HepG2 (cell line): Measurements from ENCODE around the gene REEP2. TPM values are rescaled to one million over a fixed set of nuclear protein-coding genes. Genes with fewer than 3 reads are reported as not detected.

Experiments used
- ARNTL ChIP-seq: sonication (generic); formaldehyde crosslinking; IDR thresholded peaks from 2 replicates; pipeline ENCODE4 v1.4.0; 2020; ENCODE audit warnings: mild to moderate bottlenecking, missing genetic modification reagents
- ELF3 ChIP-seq: IDR thresholded peaks from 2 replicates; pipeline ENCODE4 v1.6.1; 2016; ENCODE audit warnings: missing genetic modification reagents, missing compliant biosample characterization
- FOXA1 ChIP-seq, 2 experiments: fragments of 450-650 bp in 1 of 2; sonication (generic) in 1 of 2; formaldehyde crosslinking in 1 of 2; IDR thresholded peaks; 2 replicates each; pipeline versions ENCODE4 v1.4.0 to v1.6.1; 2016 to 2020; ENCODE audit warnings: missing genetic modification reagents in 1 of 2
- JUN ChIP-seq: sonication (generic); formaldehyde crosslinking; IDR thresholded peaks from 2 replicates; pipeline ENCODE4 v1.4.0; 2020; ENCODE audit warnings: mild to moderate bottlenecking, missing genetic modification reagents
- SALL2 ChIP-seq: sonication (generic); formaldehyde crosslinking; IDR thresholded peaks from 2 replicates; pipeline ENCODE4 v1.8.1; 2023; ENCODE audit warnings: mild to moderate bottlenecking, missing genetic modification reagents, inconsistent platforms
- ZNF772 ChIP-seq: sonication (generic); formaldehyde crosslinking; IDR thresholded peaks from 2 replicates; pipeline ENCODE4 v1.5.0; 2020; ENCODE audit warnings: mild to moderate bottlenecking, missing genetic modification reagents
- polyA plus RNA-seq, 8 experiments: library from polyadenylated mRNA; depleted of rRNA in 3 of 8; stranded (reverse) in 7 of 8; unstranded in 1 of 8; fragments of >200 nt; fragmentation: Illumina TruSeq in 4 of 8; extraction: Trizol in 4 of 8; gene quantifications; 2 replicates each; pipeline versions ENCODE4 v1.2.1 to v1.2.3, GENCODE V29; 2011 to 2016; ENCODE audit warnings: low read depth in 4 of 8, missing spikeins in 1 of 8, mixed read lengths in 1 of 8; ENCODE audit not compliant: insufficient read depth in 1 of 8
- total RNA-seq, 5 experiments: library from RNA; depleted of rRNA; stranded (reverse); fragments of >200 nt; fragmentation: Illumina TruSeq; extraction: Trizol; gene quantifications; 2 replicates each; pipeline ENCODE4 v1.2.3, GENCODE V29; 2016; ENCODE audit warnings: low read depth in 1 of 5
- TF ChIP-seq, protein P1 (sequence below): fragments of 450-650 bp; IDR thresholded peaks from 2 replicates; pipeline ENCODE4 v1.6.1; 2017; ENCODE audit warnings: mild to moderate bottlenecking
- TF ChIP-seq, protein P2 (sequence below): sonication (generic); formaldehyde crosslinking; IDR thresholded peaks from 2 replicates; pipeline ENCODE4 v1.8.1; 2023; ENCODE audit warnings: mild to moderate bottlenecking, missing genetic modification reagents, borderline replicate concordance
- TF ChIP-seq, protein P3 (sequence below): sonication (generic); formaldehyde crosslinking; IDR thresholded peaks from 2 replicates; pipeline ENCODE4 v1.4.0; 2020; ENCODE audit warnings: missing genetic modification reagents
- TF ChIP-seq, protein P4 (sequence below): sonication (generic); formaldehyde crosslinking; IDR thresholded peaks from 2 replicates; pipeline ENCODE4 v1.5.1; 2020; ENCODE audit warnings: mild to moderate bottlenecking, missing genetic modification reagents

REEP2 gene
- total and polyA plus RNA-seq, 2 of the 13 experiments (the other 11 are each of a cell fraction or from before 2014, with no cell fraction given): 5.3 to 7.8 TPM

- TF ChIP-seq, protein P1, sequence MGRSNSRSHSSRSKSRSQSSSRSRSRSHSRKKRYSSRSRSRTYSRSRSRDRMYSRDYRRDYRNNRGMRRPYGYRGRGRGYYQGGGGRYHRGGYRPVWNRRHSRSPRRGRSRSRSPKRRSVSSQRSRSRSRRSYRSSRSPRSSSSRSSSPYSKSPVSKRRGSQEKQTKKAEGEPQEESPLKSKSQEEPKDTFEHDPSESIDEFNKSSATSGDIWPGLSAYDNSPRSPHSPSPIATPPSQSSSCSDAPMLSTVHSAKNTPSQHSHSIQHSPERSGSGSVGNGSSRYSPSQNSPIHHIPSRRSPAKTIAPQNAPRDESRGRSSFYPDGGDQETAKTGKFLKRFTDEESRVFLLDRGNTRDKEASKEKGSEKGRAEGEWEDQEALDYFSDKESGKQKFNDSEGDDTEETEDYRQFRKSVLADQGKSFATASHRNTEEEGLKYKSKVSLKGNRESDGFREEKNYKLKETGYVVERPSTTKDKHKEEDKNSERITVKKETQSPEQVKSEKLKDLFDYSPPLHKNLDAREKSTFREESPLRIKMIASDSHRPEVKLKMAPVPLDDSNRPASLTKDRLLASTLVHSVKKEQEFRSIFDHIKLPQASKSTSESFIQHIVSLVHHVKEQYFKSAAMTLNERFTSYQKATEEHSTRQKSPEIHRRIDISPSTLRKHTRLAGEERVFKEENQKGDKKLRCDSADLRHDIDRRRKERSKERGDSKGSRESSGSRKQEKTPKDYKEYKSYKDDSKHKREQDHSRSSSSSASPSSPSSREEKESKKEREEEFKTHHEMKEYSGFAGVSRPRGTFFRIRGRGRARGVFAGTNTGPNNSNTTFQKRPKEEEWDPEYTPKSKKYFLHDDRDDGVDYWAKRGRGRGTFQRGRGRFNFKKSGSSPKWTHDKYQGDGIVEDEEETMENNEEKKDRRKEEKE: no peak
- TF ChIP-seq FOXA1 (IDR thresholded peaks at IDR 0.05): no peak
- TF ChIP-seq FOXA1 (CRISPR knock-in tag; IDR thresholded peaks at IDR 0.05): no peak
- TF ChIP-seq, protein P2, sequence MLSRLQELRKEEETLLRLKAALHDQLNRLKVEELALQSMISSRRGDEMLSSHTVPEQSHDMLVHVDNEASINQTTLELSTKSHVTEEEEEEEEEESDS (CRISPR knock-in tag): no peak
- no peak for TF ChIP-seq ELF3
- TF ChIP-seq JUN (CRISPR knock-in tag): no peak
- TF ChIP-seq, protein P3, sequence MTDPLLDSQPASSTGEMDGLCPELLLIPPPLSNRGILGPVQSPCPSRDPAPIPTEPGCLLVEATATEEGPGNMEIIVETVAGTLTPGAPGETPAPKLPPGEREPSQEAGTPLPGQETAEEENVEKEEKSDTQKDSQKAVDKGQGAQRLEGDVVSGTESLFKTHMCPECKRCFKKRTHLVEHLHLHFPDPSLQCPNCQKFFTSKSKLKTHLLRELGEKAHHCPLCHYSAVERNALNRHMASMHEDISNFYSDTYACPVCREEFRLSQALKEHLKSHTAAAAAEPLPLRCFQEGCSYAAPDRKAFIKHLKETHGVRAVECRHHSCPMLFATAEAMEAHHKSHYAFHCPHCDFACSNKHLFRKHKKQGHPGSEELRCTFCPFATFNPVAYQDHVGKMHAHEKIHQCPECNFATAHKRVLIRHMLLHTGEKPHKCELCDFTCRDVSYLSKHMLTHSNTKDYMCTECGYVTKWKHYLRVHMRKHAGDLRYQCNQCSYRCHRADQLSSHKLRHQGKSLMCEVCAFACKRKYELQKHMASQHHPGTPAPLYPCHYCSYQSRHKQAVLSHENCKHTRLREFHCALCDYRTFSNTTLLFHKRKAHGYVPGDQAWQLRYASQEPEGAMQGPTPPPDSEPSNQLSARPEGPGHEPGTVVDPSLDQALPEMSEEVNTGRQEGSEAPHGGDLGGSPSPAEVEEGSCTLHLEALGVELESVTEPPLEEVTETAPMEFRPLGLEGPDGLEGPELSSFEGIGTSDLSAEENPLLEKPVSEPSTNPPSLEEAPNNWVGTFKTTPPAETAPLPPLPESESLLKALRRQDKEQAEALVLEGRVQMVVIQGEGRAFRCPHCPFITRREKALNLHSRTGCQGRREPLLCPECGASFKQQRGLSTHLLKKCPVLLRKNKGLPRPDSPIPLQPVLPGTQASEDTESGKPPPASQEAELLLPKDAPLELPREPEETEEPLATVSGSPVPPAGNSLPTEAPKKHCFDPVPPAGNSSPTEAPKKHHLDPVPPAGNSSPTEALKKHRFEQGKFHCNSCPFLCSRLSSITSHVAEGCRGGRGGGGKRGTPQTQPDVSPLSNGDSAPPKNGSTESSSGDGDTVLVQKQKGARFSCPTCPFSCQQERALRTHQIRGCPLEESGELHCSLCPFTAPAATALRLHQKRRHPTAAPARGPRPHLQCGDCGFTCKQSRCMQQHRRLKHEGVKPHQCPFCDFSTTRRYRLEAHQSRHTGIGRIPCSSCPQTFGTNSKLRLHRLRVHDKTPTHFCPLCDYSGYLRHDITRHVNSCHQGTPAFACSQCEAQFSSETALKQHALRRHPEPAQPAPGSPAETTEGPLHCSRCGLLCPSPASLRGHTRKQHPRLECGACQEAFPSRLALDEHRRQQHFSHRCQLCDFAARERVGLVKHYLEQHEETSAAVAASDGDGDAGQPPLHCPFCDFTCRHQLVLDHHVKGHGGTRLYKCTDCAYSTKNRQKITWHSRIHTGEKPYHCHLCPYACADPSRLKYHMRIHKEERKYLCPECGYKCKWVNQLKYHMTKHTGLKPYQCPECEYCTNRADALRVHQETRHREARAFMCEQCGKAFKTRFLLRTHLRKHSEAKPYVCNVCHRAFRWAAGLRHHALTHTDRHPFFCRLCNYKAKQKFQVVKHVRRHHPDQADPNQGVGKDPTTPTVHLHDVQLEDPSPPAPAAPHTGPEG: no peak
- no peak for TF ChIP-seq ZNF772 (CRISPR knock-in tag)
- TF ChIP-seq, protein P4, sequence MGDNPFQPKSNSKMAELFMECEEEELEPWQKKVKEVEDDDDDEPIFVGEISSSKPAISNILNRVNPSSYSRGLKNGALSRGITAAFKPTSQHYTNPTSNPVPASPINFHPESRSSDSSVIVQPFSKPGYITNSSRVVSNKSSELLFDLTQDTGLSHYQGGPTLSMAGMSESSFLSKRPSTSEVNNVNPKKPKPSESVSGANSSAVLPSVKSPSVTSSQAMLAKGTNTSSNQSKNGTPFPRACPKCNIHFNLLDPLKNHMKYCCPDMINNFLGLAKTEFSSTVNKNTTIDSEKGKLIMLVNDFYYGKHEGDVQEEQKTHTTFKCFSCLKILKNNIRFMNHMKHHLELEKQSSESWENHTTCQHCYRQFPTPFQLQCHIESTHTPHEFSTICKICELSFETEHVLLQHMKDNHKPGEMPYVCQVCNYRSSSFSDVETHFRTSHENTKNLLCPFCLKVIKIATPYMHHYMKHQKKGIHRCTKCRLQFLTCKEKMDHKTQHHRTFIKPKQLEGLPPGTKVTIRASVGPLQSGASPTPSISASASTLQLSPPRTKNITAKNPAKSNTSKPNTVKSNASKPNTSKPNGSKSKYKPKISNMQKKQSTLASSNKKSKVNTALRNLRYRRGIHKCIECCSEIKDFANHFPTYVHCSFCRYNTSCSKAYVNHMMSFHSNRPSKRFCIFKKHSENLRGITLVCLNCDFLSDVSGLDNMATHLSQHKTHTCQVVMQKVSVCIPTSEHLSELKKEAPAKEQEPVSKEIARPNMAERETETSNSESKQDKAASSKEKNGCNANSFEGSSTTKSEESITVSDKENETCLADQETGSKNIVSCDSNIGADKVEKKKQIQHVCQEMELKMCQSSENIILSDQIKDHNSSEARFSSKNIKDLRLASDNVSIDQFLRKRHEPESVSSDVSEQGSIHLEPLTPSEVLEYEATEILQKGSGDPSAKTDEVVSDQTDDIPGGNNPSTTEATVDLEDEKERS (CRISPR knock-in tag): no peak
- no peak for TF ChIP-seq SALL2 (CRISPR knock-in tag)
- TF ChIP-seq ARNTL: no peak
Observed at GRCh38 chr5:138435943-138436342, 2.9 kb upstream of the REEP2 start (continued).
